Thymus (tissue), 2 donors: ENCODE data around the gene DARS1. TPM values are rescaled to one million over a fixed set of nuclear protein-coding genes. Genes with fewer than 3 reads are reported as not detected.

ENCODE experiments used
- polyA plus RNA-seq: library from polyadenylated mRNA; stranded (reverse); fragments of 200-250 nt; gene quantifications from one replicate; pipeline ENCODE4 v1.2.3, GENCODE V29; 2013
- total RNA-seq: library from RNA; stranded (reverse); fragments of 120-200 nt; gene quantifications from one replicate; pipeline ENCODE4 v1.2.4, GENCODE V29; 2013
- donor health status: healthy.

The DARS1 gene
- total and polyA plus RNA-seq, 2 donors: 118 to 119 TPM

Other genes with a start within 250 kb of the DARS1 start
- gene UBXN4, start 243.8 kb downstream of the DARS1 start, total RNA-seq: 64.4 TPM
- gene UBXN4, start 243.8 kb downstream of the DARS1 start, polyA plus RNA-seq: 98.1 TPM
- gene LCT, start 148.4 kb downstream of the DARS1 start, total RNA-seq: 1.1 TPM
- gene LCT, start 148.4 kb downstream of the DARS1 start, polyA plus RNA-seq: 0.09 TPM
- gene MCM6, start 109.2 kb downstream of the DARS1 start, total RNA-seq: 52.4 TPM
- 19.5 TPM for gene MCM6, start 109.2 kb downstream of the DARS1 start, polyA plus RNA-seq
- 198 TPM for gene CXCR4, start 132.5 kb upstream of the DARS1 start, total RNA-seq
- gene CXCR4, start 132.5 kb upstream of the DARS1 start, polyA plus RNA-seq: 942 TPM